ENCODE measurements around the gene PCDH9.

PCDH9 gene

GRCh38 chr13:66429156-66429555, 801.0 kb downstream of the PCDH9 start:
- no peak for DNase-seq (ENCODE audit: low read depth)
- no peak overlapping the region for H3K4me3 ChIP-seq (ENCODE audit: control insufficient read depth, low read depth, low read length)
- TF ChIP-seq CTCF (conservative IDR thresholded peaks at IDR 0.05; ENCODE audit: control insufficient read depth, insufficient read depth, low read depth, low read length) = no peak

- DNase-seq (ENCODE audit: low read depth) = peak; percentile 69
- TF ChIP-seq CTCF (conservative IDR thresholded peaks at IDR 0.05; ENCODE audit: control insufficient read depth, insufficient read depth, low read depth, low read length) = no peak
- H3K4me3 ChIP-seq (ENCODE audit: control insufficient read depth, low read depth, low read length) = no peak overlapping the region
These were observed 802.7 kb downstream of the PCDH9 start for GRCh38 chr13:66427458-66427861.

- TF ChIP-seq CTCF (conservative IDR thresholded peaks at IDR 0.05; ENCODE audit: control insufficient read depth, insufficient read depth, low read depth, low read length) = no peak
- DNase-seq (ENCODE audit: low read depth) = peak; percentile 82
These were observed 804.4 kb downstream of the PCDH9 start for GRCh38 chr13:66425741-66426140.

GRCh38 chr13:66424422-66424821, 805.7 kb downstream of the PCDH9 start:
- DNase-seq (ENCODE audit: low read depth) = peak; percentile 76
- TF ChIP-seq CTCF (conservative IDR thresholded peaks at IDR 0.05; ENCODE audit: control insufficient read depth, insufficient read depth, low read depth, low read length) = no peak
- H3K4me3 ChIP-seq (ENCODE audit: control insufficient read depth, low read depth, low read length) = no peak overlapping the region

More at GRCh38 chr13:66425741-66426140, 804.4 kb downstream of the PCDH9 start:
- H3K4me3 ChIP-seq (ENCODE audit: control insufficient read depth, low read depth, low read length) = no peak overlapping the region

- H3K4me3 ChIP-seq (ENCODE audit: control insufficient read depth, low read depth, low read length) = no peak overlapping the region
- no peak for DNase-seq (ENCODE audit: low read depth)
- no peak for TF ChIP-seq CTCF (conservative IDR thresholded peaks at IDR 0.05; ENCODE audit: control insufficient read depth, insufficient read depth, low read depth, low read length)
These were observed 814.7 kb downstream of the PCDH9 start for GRCh38 chr13:66415444-66415843.

- TF ChIP-seq CTCF (conservative IDR thresholded peaks at IDR 0.05; ENCODE audit: control insufficient read depth, insufficient read depth, low read depth, low read length) = no peak
- no peak for DNase-seq (ENCODE audit: low read depth)
- no peak overlapping the region for H3K4me3 ChIP-seq (ENCODE audit: control insufficient read depth, low read depth, low read length)
These were observed 815.9 kb downstream of the PCDH9 start for GRCh38 chr13:66414066-66414800.
